Uterus (tissue), 4 donors: ENCODE measurements around the gene NCS1. TPM values are rescaled to one million over a fixed set of nuclear protein-coding genes. Genes with fewer than 3 reads are reported as not detected.

Experiments
- DNase-seq, 2 donors: peaks; one replicate each; pipeline ENCODE4 v3.0.0-alpha.2; 2019 to 2020
- H3K27ac ChIP-seq, 2 donors: fragments of 200-600 bp; sonication (generic); 1 replicate in 1 of 2; 2 replicates in 1 of 2; pipeline ENCODE4 v1.5.1; 2016 to 2018
- H3K27me3 ChIP-seq, 2 donors: fragments of 200-600 bp; sonication (generic); one replicate each; pipeline ENCODE4 v1.5.1; 2018 to 2019; ENCODE audit warnings: control low read depth in 1 of 2
- H3K36me3 ChIP-seq, 2 donors: fragments of 200-600 bp; sonication (generic); one replicate each; pipeline ENCODE4 v1.5.1; 2019; ENCODE audit warnings: control low read depth in 1 of 2
- H3K4me1 ChIP-seq, 2 donors: fragments of 200-600 bp; sonication (generic); one replicate each; pipeline ENCODE4 v1.5.1; 2018 to 2019; ENCODE audit warnings: control low read depth in 1 of 2
- H3K4me3 ChIP-seq, 2 donors: fragments of 200-600 bp; sonication (generic); 1 replicate in 1 of 2; 2 replicates in 1 of 2; pipeline ENCODE4 v1.5.1; 2018 to 2019; ENCODE audit warnings: mild to moderate bottlenecking in 1 of 2
- H3K9me3 ChIP-seq, 2 donors: fragments of 200-600 bp; sonication (generic); one replicate each; pipeline ENCODE4 v1.5.1; 2019; ENCODE audit warnings: control low read depth in 1 of 2
- POLR2A ChIP-seq, 2 donors: fragments of 450-650 bp; IDR thresholded peaks; one replicate each; pipeline ENCODE4 v1.6.1; 2016; ENCODE audit warnings: antibody characterized with exemption in 2 of 2, mild to moderate bottlenecking in 1 of 2, moderate library complexity in 1 of 2
- intact Hi-C: fragments of 100-400 bp; cut with DNase I; formaldehyde crosslinking; loops from one replicate; pipeline ENCODE4 v1.15.1; 2023; ENCODE audit warnings: low total_unique reads
- total RNA-seq, 4 donors: library from RNA; depleted of rRNA in 3 of 4; stranded (reverse); fragments of >200 nt in 3 of 4; gene quantifications; one replicate each; pipeline versions ENCODE4 v1.1.0 to v1.2.4, GENCODE V29; 2014 to 2023
- TF ChIP-seq, protein P1 (sequence below), 4 experiments: fragments of 200-600 bp in 2 of 4; fragments of 450-650 bp in 2 of 4; sonication (generic) in 2 of 4; IDR thresholded peaks; one replicate each; pipeline ENCODE4 v1.5.1; 2016 to 2019; ENCODE audit warnings: antibody characterized with exemption in 4 of 4, mild to moderate bottlenecking in 2 of 4, moderate library complexity in 1 of 4
- donor health status: DM: yes; HTN: yes; CAD: no.

The NCS1 gene
- total RNA-seq, 4 donors from 2014 or later = 4.1 to 99.3 (median 39.0) TPM

DNA sequence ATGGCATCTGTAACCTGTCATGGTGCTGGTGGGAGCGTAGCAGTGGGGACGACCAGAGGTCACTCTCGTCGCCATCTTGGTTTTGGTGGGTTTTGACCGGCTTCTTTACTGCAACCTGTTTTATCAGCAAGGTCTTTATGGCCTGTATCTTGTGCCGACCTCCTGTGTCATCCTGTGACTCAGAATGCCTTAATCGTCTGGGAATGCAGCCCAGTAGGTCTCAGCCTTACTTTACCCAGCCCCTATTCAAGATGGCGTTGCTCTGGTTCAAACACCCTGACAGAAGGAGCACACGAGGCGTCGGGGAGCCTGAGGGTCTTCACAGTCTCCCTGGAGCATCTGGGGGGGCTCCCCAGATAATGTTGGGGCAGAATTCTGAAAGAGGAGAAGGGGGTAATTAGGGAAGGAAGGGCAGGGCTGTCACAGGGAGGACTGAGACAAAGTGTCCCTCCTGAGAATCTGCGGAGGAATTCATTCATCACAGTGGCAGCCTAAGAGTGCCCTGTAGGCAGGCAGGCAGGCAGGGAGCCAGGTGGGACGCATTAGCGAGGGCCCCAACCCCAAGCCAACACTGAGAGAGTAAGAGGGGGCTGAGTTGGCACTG is 21.3 kb upstream of the NCS1 start:
- TF ChIP-seq, protein P1, sequence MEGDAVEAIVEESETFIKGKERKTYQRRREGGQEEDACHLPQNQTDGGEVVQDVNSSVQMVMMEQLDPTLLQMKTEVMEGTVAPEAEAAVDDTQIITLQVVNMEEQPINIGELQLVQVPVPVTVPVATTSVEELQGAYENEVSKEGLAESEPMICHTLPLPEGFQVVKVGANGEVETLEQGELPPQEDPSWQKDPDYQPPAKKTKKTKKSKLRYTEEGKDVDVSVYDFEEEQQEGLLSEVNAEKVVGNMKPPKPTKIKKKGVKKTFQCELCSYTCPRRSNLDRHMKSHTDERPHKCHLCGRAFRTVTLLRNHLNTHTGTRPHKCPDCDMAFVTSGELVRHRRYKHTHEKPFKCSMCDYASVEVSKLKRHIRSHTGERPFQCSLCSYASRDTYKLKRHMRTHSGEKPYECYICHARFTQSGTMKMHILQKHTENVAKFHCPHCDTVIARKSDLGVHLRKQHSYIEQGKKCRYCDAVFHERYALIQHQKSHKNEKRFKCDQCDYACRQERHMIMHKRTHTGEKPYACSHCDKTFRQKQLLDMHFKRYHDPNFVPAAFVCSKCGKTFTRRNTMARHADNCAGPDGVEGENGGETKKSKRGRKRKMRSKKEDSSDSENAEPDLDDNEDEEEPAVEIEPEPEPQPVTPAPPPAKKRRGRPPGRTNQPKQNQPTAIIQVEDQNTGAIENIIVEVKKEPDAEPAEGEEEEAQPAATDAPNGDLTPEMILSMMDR (IDR thresholded peaks at IDR 0.05) = no peak
- TF ChIP-seq POLR2A (IDR thresholded peaks at IDR 0.05) = no peak
- no peaks in the 10 kb centered on the region for H3K4me1 ChIP-seq
- H3K4me3 ChIP-seq = no peak overlapping the region
- no peaks in the 10 kb centered on the region for H3K27me3 ChIP-seq
- H3K9me3 ChIP-seq = no peaks in the 10 kb centered on the region
- H3K36me3 ChIP-seq = no peaks in the 10 kb centered on the region
- H3K27ac ChIP-seq = no peak overlapping the region
- no peak for DNase-seq
- intact Hi-C loops = no loop called here

GRCh38 chr9:130154816-130155215 is 17.4 kb upstream of the NCS1 start:
- Histone ChIP-seq H3K27me3 (no peaks in the 10 kb centered on the region), H3K27ac (no peak overlapping the region), H3K9me3 (no peaks in the 10 kb centered on the region), H3K4me3 (no peak overlapping the region), H3K4me1 (no peaks in the 10 kb centered on the region), H3K36me3 (no peaks in the 10 kb centered on the region)
- intact Hi-C loops = no loop called here
- no peak for DNase-seq
- TF ChIP-seq POLR2A (IDR thresholded peaks at IDR 0.05) = no peak
- TF ChIP-seq, protein P1 (IDR thresholded peaks at IDR 0.05) = no peak

GRCh38 chr9:130155647-130156046 is 16.6 kb upstream of the NCS1 start:
- Histone ChIP-seq H3K4me3 (no peak overlapping the region), H3K27me3 (no peaks in the 10 kb centered on the region), H3K9me3 (no peaks in the 10 kb centered on the region), H3K36me3 (no peaks in the 10 kb centered on the region), H3K27ac (no peak overlapping the region), H3K4me1 (no peaks in the 10 kb centered on the region)
- intact Hi-C loops = no loop called here
- DNase-seq = no peak
- TF ChIP-seq POLR2A (IDR thresholded peaks at IDR 0.05) = no peak
- TF ChIP-seq, protein P1 (IDR thresholded peaks at IDR 0.05) = no peak

- TF ChIP-seq POLR2A (IDR thresholded peaks at IDR 0.05) = no peak
- TF ChIP-seq, protein P1 (IDR thresholded peaks at IDR 0.05) = no peak
- no peaks in the 10 kb centered on the region for H3K9me3 ChIP-seq
- H3K27me3 ChIP-seq = no peaks in the 10 kb centered on the region
- no peak for DNase-seq
- H3K36me3 ChIP-seq = no peaks in the 10 kb centered on the region
- H3K27ac ChIP-seq = no peak overlapping the region
- H3K4me1 ChIP-seq = no peaks in the 10 kb centered on the region
- intact Hi-C loops = no loop called here
- H3K4me3 ChIP-seq = no peak overlapping the region
These were observed 15.5 kb upstream of the NCS1 start for GRCh38 chr9:130156672-130157071.

GRCh38 chr9:130157079-130157478 is 15.1 kb upstream of the NCS1 start:
- intact Hi-C loops = no loop called here
- no peaks in the 10 kb centered on the region for H3K36me3 ChIP-seq
- no peaks in the 10 kb centered on the region for H3K4me1 ChIP-seq
- H3K9me3 ChIP-seq = no peaks in the 10 kb centered on the region
- no peaks in the 10 kb centered on the region for H3K27me3 ChIP-seq
- H3K27ac ChIP-seq = no peak overlapping the region
- no peak for DNase-seq
- H3K4me3 ChIP-seq = no peak overlapping the region
- TF ChIP-seq, protein P1 (IDR thresholded peaks at IDR 0.05) = no peak
- no peak for TF ChIP-seq POLR2A (IDR thresholded peaks at IDR 0.05)
